ENCODE results near the gene TMEM221. TPM values are rescaled to one million over a fixed set of nuclear protein-coding genes. Genes with fewer than 3 reads are reported as not detected.

The TMEM221 gene
- total RNA-seq, 1 experiment from 2014 or later, result 0.39 TPM

DNA sequence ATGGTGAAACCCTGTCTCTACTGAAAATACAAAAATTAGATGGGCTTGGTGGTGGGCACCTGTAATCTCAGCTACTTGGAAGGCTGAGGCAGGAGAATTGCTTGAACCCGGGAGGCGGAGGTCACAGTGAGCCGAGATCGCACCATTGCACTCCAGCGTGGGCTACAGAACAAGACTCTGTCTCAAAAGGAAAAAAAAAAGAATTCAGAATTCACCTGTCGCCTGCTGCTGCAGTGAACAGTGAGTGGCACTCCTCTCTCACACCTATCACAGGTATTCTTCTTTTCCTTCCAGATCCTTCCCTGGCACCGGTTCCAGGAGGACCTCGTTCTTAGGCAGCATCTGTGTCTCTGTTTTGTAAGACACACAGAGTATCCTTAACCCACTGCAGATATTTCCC lies 34.4 kb downstream of the TMEM221 start:
- DNase-seq (ENCODE audit: low read depth, low spot score) (no peak), ATAC-seq (no peak)
- Histone ChIP-seq H3K36me3 (ENCODE audit: control insufficient read depth, insufficient read depth, low read length) (no peaks in the 10 kb centered on the region), H3K9me3 (ENCODE audit: control insufficient read depth, insufficient read depth, low read depth, low read length) (no peaks in the 10 kb centered on the region), H3K4me3 (ENCODE audit: low read depth in 2 of 2, low read length in 2 of 2) (no peak overlapping the region), H3K4me1 (ENCODE audit: control insufficient read depth, insufficient read depth, low read length) (peaks cover 5% of the 10 kb centered on the region; the same call in 1 of the 2 replicates), H3K27ac (ENCODE audit: low read length) (no peak overlapping the region), H3K27me3 (ENCODE audit: control insufficient read depth, insufficient read depth, low read length) (no peaks in the 10 kb centered on the region)
- TF ChIP-seq SIN3A (IDR thresholded peaks at IDR 0.05; ENCODE audit: borderline replicate concordance, insufficient read depth, low read depth, low read length) (no peak), POLR2AphosphoS5 (IDR thresholded peaks at IDR 0.05; ENCODE audit: low read depth, low read length) (no peak), TCF7L2 (IDR thresholded peaks at IDR 0.05; ENCODE audit: low read depth, low read length) (no peak)
- TF ChIP-seq, protein P1, sequence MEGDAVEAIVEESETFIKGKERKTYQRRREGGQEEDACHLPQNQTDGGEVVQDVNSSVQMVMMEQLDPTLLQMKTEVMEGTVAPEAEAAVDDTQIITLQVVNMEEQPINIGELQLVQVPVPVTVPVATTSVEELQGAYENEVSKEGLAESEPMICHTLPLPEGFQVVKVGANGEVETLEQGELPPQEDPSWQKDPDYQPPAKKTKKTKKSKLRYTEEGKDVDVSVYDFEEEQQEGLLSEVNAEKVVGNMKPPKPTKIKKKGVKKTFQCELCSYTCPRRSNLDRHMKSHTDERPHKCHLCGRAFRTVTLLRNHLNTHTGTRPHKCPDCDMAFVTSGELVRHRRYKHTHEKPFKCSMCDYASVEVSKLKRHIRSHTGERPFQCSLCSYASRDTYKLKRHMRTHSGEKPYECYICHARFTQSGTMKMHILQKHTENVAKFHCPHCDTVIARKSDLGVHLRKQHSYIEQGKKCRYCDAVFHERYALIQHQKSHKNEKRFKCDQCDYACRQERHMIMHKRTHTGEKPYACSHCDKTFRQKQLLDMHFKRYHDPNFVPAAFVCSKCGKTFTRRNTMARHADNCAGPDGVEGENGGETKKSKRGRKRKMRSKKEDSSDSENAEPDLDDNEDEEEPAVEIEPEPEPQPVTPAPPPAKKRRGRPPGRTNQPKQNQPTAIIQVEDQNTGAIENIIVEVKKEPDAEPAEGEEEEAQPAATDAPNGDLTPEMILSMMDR (IDR thresholded peaks at IDR 0.05), result no peak
- TF ChIP-seq, protein P2, sequence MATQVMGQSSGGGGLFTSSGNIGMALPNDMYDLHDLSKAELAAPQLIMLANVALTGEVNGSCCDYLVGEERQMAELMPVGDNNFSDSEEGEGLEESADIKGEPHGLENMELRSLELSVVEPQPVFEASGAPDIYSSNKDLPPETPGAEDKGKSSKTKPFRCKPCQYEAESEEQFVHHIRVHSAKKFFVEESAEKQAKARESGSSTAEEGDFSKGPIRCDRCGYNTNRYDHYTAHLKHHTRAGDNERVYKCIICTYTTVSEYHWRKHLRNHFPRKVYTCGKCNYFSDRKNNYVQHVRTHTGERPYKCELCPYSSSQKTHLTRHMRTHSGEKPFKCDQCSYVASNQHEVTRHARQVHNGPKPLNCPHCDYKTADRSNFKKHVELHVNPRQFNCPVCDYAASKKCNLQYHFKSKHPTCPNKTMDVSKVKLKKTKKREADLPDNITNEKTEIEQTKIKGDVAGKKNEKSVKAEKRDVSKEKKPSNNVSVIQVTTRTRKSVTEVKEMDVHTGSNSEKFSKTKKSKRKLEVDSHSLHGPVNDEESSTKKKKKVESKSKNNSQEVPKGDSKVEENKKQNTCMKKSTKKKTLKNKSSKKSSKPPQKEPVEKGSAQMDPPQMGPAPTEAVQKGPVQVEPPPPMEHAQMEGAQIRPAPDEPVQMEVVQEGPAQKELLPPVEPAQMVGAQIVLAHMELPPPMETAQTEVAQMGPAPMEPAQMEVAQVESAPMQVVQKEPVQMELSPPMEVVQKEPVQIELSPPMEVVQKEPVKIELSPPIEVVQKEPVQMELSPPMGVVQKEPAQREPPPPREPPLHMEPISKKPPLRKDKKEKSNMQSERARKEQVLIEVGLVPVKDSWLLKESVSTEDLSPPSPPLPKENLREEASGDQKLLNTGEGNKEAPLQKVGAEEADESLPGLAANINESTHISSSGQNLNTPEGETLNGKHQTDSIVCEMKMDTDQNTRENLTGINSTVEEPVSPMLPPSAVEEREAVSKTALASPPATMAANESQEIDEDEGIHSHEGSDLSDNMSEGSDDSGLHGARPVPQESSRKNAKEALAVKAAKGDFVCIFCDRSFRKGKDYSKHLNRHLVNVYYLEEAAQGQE (IDR thresholded peaks at IDR 0.05; ENCODE audit: insufficient read depth in 1 of 2, low read depth in 2 of 2, low read length in 1 of 2), result no peak
- ChIA-PET CTCF (interaction anchor here (0.6 kb wide), 1 partner anchor 51 kb away, joined by 3 read pairs; no protein-coding TSS in a partner anchor), POLR2A (no interaction called here)
- in situ Hi-C loops (cut with HindIII; ENCODE audit: low pct_unique_long_range_greater_than_20kb, low sequenced_read_pairs), result no loop called here
- intact Hi-C loops (cut with micrococcal nuclease; ENCODE audit: unreplicated experiment), result no loop called here
- no TSS peak for BruUV-seq (replicated peaks)

DNA sequence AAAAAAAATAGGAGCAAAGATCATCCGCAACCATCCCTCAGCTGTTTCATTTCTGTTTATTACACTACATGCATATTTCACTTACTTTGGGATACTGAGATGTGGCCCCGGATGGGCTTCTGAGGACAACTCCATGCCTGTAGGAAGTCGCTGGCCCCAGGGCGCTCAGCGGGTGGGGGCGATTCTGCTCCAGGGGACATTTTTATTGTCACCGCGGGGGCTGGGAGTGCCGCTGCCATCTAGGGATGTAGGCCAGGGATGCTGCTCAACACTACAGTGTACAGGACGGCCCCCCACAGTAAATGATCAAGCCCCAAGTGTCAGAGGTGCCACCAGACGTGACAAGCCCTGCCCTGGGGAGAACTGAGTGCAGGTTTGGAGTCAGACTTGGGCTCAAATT lies 36.7 kb downstream of the TMEM221 start:
- no peak overlapping the region for H3K27ac ChIP-seq (ENCODE audit: low read length)
- H3K4me3 ChIP-seq (ENCODE audit: low read depth in 2 of 2, low read length in 2 of 2), result no peak overlapping the region
- ATAC-seq, result no peak
- in situ Hi-C loops (cut with HindIII; ENCODE audit: low pct_unique_long_range_greater_than_20kb, low sequenced_read_pairs) (no loop called here), intact Hi-C loops (cut with micrococcal nuclease; ENCODE audit: unreplicated experiment) (no loop called here)
- H3K4me1 ChIP-seq (ENCODE audit: control insufficient read depth, insufficient read depth, low read length), result no peaks in the 10 kb centered on the region
- DNase-seq (ENCODE audit: low read depth, low spot score), result no peak
- no peaks in the 10 kb centered on the region for H3K36me3 ChIP-seq (ENCODE audit: control insufficient read depth, insufficient read depth, low read length)
- no peaks in the 10 kb centered on the region for H3K27me3 ChIP-seq (ENCODE audit: control insufficient read depth, insufficient read depth, low read length)
- ChIA-PET POLR2A (no interaction called here), CTCF (interaction anchor here (0.7 kb wide), 1 partner anchor 57 kb away, joined by 3 read pairs; no protein-coding TSS in a partner anchor)
- no peak for TF ChIP-seq SIN3A (IDR thresholded peaks at IDR 0.05; ENCODE audit: borderline replicate concordance, insufficient read depth, low read depth, low read length)
- TF ChIP-seq TCF7L2 (IDR thresholded peaks at IDR 0.05; ENCODE audit: low read depth, low read length), result no peak
- TF ChIP-seq, protein P2 (IDR thresholded peaks at IDR 0.05; ENCODE audit: insufficient read depth in 1 of 2, low read depth in 2 of 2, low read length in 1 of 2), result no peak
- TF ChIP-seq POLR2AphosphoS5 (IDR thresholded peaks at IDR 0.05; ENCODE audit: low read depth, low read length), result no peak
- TF ChIP-seq, protein P1 (IDR thresholded peaks at IDR 0.05), result no peak
- BruUV-seq (replicated peaks), result no TSS peak
- H3K9me3 ChIP-seq (ENCODE audit: control insufficient read depth, insufficient read depth, low read depth, low read length), result no peaks in the 10 kb centered on the region
